GM19372 (cell line): ENCODE measurements around the gene CDKN2C.
A peak's percentile ranks its signal among the peaks of the same experiment; 100 is the strongest.

ENCODE experiments used
- ATAC-seq: cut with Tn5 transposase; IDR thresholded peaks from one replicate; pipeline ENCODE4 v1.9.1; 2021; ENCODE audit warnings: mild to moderate bottlenecking, low read depth, moderate library complexity; ENCODE audit not compliant: unreplicated experiment

CDKN2C gene

DNA sequence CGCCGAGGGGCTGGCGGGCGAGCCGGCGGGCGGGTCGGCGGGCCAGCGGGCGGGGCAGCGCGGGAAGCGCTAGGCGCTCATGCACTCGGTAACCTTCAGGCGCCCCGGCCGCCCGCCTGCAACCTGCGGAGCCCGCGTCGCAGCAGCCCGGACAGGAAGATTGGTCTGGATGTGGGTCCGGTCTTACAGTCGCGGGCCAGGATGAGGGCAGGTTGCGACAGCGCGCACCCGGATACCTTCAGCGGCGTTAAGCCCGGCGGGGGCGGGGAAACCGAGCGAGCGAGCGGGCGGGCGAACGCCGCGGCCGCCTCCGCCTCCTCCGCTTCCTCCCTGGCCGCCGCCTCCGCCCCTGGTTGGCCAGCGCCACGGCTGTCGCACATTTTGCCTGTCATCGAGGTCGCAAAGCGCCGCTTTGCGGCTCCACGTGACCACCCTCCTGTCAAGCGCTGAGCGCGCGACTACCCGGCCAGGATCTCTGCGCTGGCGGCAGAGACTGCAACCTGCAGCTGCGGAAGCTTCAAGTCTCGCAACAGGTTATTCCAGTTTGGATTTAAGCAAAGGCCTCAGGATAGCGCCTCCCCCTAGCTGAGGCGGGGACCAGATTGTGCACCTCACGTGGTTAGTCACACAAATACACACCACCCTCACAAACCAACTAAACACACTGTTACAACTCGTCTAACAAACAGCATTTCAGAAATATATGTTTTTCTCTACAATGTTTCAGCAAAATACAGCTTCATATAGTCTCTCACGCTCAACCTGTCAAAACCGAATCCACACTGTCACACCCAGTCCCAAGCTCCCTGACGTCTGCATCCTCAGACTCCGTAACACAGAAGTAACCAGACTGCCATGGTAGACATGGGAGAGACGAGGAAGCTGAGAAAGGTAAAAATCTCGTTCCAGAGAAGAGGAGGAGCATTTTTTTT, 9.9 kb upstream of the CDKN2C start, which contains the start of gene FAF1:
TSS of gene FAF1 (minus strand) at position 355 of the 932 bp plus-strand sequence. CDS start 456 bp downstream, outside the sequence.
- ATAC-seq, result peak; percentile 86

DNA sequence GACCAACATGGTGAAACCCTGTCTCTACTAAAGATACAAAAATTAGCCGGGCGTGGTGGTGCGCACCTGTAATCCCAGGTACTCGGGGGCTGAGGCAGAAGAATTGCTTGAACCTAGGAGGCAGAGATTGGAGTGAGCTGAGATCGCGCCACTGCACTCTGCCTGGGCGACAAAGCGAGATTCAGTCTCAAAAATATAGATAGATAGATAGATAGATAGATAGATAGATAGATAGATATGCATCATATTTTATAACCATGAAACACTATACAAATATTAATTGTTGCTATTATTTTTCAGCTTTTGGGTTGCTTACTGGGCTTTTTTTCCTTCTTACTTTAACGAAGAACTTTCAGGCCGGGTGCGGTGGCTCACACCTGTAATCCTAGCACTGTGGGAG, 5.2 kb upstream of the CDKN2C start:
- ATAC-seq, result no peak

DNA sequence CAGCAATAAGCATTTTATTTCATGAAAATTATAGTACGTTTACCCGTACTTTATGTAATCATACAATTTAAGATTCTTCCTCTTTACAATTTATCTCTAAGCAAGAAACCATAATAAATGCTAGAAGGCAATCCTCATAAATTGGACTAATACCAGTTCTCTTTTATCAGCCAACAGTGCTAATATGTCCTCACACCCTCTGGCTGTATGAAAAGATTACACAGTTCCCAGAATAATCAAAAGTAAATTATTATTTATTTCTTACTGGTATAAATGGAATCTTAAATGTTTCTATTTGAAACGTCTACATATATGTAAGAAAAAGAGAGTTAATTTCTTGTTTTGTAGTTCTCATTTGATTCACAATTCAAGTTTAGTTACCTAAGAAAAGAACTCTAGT, 3.1 kb upstream of the CDKN2C start:
- no peak for ATAC-seq

DNA sequence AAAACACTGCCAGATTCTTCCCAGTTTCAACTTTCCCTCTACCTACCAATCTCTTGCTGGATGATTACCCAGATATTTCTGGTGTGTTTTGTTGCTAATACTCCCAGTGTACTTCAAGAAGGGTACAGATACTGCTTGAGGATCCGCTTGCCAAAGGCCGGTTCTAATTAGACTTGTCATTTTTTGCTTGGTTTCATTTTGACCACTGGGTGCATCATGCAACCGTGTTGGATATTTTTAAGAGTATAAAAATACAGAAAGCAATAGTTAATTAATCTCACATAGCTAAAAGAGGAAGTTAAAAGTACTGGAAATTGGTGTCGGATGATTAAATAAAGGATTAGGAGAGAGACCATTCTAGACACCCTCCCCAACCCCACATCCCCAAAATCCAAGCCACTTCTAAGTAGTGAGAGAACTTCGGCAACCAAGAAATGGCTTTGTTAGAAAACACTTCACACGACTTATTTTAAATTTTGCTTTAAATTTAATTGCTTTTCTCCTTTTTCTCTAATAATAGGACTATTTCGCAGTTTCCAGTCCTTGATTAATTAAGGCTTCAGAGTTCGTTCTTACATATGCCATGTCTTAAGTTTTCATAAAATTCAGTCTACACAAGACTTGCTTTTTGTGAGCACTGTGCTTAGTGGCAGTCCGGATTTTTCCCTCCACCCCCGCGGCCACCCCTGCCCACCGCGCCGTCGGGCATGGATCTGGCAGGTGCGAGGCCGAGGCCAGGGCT, 2.5 kb upstream of the CDKN2C start:
- ATAC-seq, result no peak

DNA sequence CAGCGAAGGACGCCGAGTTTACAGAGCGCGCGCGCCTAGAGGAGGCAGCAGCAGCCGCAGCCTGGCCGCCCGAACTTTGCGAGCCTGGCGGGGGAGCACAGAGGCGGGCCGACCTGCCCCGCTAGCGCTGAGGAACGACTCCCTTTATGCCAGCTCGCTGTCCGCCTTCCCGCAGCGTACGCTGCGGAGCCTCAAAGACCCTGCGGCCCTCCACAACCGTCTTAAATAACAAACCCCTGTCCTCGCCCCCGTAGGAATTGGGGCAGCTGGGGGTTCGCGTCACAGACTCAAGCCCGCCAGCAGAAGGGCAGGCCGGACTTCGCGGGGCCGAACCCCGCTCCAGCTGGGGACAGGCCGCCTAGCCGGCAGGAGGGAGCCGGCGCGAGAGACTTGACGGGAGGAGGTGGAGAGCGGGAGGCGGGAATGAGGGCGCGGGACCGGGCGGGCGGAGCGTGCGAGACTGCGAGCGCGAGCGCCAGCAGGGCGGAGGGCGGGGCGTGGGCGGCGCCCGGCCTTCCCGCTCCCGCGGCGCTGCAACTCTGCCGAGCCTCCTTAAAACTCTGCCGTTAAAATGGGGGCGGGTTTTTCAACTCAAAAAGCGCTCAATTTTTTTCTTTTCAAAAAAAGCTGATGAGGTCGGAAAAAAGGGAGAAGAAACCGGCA, 1.8 kb upstream of the CDKN2C start:
- peak; percentile 61 for ATAC-seq

DNA sequence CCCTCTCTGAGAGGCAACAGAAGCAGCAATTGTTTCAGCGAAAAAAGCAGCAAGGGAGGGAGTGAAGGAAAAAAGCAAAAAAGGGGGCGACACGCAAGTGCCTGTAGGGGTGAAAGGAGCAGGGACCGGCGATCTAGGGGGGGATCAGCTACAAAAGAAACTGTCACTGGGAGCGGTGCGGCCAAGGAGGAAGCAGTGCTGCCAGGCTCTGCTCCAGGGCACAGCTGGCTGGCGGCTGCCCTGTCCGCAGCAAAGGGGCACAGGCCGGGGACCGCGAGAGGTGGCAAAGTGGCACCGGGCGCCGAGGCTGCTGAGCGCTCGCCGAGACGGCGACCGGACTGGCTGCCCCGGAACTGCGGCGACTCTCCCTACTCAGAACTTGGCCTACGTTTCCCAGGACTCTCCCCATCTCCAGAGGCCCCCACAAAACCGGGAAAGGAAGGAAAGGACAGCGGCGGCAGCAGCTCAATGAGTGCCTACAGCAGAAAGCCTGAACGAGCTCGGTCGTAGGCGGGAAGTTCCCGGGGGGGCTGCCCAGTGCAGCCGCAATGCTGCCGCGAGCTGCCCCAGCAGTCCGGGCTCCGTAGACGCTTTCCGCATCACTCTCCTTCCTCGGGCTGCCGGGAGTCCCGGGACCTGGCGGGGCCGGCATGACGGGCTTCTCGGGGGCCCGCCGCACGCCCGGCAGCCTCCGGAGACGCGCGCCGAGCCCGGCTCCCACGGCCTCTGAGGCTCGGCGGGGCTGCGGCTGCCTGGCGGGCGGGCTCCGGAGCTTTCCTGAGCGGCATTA, 1.0 kb upstream of the CDKN2C start:
- peak; percentile 14 for ATAC-seq

DNA sequence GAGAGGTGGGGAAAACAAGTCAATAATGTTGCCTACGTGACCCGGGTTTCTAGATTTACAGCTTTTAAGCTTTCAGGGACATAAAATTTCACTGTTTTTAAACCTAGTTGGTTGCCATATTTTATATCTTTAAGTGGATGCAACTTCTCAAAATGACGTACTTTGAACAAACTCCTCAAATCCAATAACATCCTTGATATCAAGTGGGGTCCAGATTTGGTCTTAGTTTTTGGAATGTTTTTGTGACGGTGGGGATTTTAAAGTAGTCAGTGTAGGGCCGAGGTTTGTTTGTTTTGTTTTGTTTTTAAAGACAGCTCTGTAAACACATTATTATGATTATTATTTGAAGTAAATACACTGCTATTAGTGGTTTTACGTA, 453 bp downstream of the CDKN2C start:
- no peak for ATAC-seq

DNA sequence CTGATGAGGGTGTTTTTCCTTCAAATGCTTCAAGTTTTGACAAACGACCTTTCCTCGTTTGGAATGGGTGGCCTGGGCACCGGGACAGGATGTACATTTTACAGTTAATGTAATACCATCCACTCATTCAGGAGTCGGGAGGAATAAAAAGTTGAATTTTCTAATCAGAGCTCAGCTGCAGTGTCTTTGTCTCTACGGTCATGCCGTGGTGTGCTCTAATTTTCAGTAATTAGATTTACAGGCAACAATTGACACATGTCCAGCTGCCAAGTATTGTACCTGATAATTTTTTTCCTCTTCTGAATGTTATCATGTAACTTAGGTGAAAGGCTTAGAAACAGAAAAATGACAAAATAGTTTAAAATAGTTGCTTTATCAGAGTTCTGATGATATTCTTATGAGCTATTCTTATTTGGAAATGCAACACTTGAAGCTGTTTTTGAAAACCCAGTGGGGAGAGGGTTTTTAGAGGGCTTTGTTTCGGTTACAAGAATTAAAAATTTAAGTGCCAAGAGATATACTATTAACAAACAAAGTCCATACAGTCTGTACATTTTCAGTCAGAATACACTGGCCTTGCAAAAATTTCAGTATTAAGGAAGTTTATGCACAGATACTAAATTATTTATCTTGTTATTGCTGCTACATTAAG, 1.0 kb downstream of the CDKN2C start:
- no peak for ATAC-seq

DNA sequence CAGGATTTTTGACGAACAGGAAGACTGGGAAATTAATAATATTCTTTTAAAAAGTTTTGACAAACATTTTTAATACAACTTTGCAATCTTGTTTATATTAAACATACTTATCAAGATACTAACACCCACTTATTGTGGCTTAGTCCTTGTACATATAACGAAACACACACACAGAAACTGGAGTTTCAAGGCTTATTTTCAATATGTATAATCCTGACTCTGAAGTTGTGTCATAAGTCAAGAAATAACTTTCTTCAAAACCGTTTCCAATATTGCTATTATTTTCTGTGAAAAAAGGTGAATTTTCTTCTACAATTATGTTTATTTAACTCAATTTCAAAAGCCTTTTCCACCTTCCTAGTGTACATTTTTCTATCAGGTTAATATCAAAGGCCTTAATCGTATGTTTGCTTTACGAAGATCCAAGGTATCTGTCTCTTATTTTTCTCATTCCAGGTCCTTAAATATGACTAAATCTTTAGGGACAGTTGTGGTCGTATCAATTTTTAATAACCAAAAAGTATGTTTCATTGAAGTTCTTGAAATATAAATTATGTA, 1.8 kb downstream of the CDKN2C start:
- no peak for ATAC-seq

DNA sequence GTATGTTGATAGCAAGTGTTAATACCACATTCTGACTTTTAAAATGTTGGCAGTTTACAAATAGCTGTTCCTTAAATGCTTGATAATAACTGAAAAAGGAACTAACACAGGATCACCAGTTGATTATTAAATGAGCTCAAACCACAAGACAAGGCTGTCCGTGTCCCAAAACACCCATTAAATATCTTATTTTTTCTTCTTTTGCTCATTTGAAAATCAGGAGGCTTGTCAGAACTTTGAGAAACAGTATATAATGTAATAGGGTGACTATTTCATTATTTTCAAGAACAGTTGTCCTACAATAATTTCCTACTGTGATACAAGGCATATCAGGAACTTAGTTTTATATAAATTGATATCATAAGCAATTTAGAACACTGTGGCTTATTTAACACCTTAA, 2.7 kb downstream of the CDKN2C start:
- ATAC-seq, result no peak

DNA sequence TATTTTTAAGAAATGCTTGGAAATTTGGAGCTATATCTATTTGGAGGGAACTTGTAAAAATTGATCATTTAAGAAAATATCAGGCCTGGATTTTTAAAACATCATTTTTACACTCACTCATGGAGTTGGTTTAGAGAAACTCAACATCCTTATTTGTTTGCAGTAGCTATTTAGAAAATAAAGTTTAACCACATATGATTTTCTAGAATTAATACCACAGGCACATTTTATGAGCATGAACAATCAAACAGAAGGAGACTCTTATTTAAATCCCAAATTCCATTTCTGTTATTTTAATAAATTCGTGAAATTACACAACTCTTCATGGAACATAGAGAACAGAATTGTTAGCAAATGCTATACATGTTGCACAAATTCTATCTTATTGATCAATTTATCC, 3.2 kb downstream of the CDKN2C start:
- ATAC-seq, result no peak

DNA sequence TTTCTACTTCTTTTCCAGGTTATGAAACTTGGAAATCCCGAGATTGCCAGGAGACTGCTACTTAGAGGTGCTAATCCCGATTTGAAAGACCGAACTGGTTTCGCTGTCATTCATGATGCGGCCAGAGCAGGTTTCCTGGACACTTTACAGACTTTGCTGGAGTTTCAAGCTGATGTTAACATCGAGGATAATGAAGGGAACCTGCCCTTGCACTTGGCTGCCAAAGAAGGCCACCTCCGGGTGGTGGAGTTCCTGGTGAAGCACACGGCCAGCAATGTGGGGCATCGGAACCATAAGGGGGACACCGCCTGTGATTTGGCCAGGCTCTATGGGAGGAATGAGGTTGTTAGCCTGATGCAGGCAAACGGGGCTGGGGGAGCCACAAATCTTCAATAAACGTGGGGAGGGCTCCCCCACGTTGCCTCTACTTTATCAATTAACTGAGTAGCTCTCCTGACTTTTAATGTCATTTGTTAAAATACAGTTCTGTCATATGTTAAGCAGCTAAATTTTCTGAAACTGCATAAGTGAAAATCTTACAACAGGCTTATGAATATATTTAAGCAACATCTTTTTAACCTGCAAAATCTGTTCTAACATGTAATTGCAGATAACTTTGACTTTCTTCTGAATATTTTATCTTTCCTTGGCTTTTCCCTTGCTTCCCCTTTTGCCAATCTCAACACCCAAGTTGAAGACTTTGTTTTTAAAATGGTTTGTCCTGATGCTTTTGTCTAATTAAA, 4.0 kb downstream of the CDKN2C start:
- ATAC-seq, result no peak

DNA sequence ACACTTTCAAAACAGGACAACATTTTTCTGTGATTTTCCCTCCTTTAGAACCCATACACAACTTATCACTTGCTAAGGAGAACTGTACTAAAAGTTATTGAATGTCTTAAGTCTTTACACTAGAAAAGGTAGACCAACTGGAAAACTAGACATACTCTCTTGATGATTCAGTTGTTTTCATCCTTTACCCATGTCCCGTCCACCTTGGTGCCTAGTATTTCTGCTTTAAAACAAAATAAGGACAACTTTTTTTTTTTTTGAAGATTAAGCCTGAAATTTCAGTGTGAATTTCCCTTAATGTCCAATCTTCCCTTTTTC, 4.5 kb downstream of the CDKN2C start:
- ATAC-seq, result no peak

DNA sequence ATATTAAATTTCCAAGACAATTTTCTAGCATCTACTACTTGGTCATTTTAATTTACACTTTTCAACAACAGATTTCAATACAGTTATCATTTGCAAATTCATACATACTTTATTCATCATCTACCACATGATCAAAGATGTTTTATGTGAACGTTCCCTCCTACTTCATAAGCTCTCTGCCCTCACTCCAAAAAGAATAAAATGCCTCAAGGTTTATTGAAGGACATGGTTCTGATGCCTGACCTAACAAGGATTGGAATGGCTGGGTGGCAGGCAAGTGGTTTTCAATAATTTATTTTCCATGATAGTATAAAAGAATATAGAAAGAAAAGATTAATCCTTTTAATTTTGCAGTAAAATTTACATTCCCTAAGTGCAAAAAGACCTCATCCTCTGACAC, 5.4 kb downstream of the CDKN2C start:
- ATAC-seq, result no peak

DNA sequence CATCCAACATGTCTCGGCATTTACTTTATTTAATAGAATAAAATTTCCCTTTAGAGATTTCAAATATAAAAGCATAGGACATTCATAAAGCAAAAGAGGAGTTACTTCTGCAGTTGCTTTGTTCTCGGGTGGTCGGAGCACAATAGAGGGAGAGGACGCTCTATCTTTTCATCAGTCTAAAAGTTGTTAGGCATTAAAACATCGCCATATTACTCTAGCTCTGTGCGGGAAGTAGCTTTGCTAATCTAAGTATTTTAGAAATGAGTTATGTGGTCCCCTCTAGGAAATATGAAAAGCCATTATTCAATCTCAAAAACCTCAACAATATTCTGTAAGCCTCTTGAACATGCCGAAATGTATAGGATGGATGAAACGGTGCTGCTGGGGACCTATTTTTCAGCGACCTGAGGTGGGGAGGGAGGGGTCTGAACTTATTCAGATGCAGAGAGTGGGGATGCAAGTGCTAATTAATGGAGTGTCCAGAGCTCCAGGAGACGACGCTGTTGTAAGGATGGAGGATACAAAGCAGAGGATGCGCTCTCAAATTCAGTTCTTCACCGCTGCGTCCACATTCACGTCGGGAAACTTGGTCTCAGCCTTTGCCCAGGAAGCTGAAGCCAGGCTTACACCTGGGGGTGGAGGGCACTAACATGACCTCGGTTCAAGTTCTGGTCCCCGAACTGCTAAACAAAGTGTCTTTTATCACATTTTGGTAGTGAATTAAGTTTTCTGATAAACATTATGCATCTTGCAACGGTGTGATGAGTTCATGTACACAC, 6.3 kb downstream of the CDKN2C start:
- ATAC-seq, result no peak

DNA sequence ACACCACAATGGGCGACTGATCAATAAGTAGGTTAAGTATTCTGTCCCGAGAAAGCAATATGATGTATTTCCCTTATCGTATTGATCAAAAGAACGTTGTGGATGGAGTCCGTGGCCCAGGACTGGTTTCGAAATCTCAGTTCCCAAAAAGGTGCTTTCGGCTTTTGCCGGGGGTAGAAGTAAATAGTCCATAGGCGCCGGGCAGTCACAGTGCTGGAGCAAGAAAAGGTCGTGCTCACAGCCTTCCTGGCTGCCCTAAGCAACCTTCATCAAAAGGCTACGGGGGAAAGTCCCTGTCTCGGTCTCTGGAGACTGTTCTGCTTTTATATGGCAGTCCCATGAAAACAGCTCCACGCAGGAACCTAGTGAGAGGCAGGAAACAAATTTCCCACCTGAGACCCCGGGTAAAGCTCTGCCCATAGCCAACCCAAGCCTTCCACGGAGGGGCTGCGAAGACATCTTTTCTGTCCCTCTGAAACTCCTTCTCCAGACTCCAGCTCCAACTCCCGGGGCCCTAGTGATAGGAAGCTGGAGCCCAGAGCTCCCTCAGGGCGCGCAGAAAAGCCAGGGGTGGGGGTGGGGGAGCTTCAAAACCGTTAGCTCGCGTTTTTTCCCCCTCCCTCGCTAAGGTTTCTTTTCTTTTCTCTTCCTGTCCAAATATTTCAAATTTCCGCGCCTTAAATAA, 7.0 kb downstream of the CDKN2C start:
- peak; percentile 59 for ATAC-seq

DNA sequence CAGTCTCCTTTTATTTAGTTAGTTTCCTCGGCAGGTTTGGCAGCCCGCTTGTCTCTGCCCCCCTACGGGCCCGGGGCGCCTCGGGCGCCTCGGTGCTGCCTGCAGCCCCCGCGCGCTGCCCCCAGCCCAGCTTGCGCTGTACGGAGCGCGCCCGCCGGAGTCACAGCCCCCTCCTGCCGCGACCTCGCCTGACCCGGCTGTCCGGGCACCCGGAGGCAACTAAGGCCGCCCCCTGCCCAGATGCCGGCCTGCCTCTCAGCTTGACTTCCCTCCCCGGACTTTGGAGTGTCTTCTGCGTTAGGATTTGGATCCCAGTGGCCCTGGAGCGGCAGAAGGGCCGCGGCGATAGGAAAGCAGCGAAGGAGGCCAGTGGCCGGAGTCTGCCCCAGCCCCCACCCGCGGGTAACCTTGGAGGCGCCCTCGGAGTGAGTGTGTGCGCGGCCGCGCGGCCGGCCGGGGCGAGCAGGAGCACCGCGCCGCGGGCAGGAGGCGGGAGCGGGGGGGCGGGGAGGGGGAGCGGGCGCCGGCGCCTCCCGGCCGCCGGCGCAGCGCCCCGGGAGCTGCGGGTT, 7.6 kb downstream of the CDKN2C start:
- ATAC-seq, result peak; percentile 55
